Measurements from ENCODE around the gene ADAM10. TPM values are rescaled to one million over a fixed set of nuclear protein-coding genes. Genes with fewer than 3 reads are reported as not detected.

The ADAM10 gene
- total and polyA plus RNA-seq, 2 of the 4 experiments (the other 2 are of a cell fraction): 110 to 185 TPM

DNA sequence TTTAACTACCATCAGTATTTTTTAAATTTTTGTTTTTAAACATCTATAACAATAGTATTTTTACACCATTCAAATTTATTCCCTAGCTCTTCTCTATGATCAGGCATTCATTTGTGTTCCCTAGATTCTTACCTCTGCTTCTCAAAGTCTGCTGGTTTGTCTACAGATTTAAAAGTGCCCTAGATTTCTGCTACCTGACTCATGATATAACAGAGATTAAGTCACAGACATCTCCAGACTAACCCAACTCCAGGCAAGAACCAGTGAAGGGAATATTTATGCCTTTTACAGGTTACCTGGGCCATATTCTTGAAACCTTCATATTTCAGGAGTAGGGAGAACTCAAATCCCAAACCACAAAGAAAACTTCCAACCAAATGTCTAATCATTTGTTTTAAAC lies 38.8 kb downstream of the ADAM10 start:
- ATAC-seq (ENCODE audit: low read depth) (0 out of 2 replicates have a peak, but pooled peaks have one; percentile 21), DNase-seq (peak; percentile 11)
- no peak overlapping the region for H4K91ac ChIP-seq (ENCODE audit: insufficient read depth, low read depth, low read length)
- H3K56ac ChIP-seq (ENCODE audit: extremely low read depth, insufficient read depth, low read length): no peak overlapping the region
- H2BK20ac ChIP-seq (ENCODE audit: low read depth, low read length): no peak overlapping the region
- no peak overlapping the region for H3K14ac ChIP-seq (replicated peaks; ENCODE audit: low read depth, low read length)
- H3K27me3 ChIP-seq (ENCODE audit: control insufficient read depth, insufficient read depth, low read length): no peaks in the 10 kb centered on the region
- H2BK120ac ChIP-seq (ENCODE audit: low read depth, low read length): no peak overlapping the region
- ChIA-PET CTCF (no interaction called here), POLR2A (ENCODE audit: unreplicated experiment) (no interaction called here)
- peaks cover 19 to 56% of the 10 kb centered on the region in 2 experiments; a peak in 3 of 4 replicates for H3K79me1 ChIP-seq (ENCODE audit: low read depth in 1 of 2, low read length in 2 of 2)
- intact Hi-C loops (cut with micrococcal nuclease) (no loop called here), in situ Hi-C loops (cut with MboI; ENCODE audit: low sequenced_read_pairs) (no loop called here), dilution Hi-C loops (cut with HindIII; ENCODE audit: low sequenced_read_pairs, unreplicated experiment) (no loop called here)
- H3K9ac ChIP-seq (ENCODE audit: low read depth, low read length): no peak overlapping the region
- no peak overlapping the region for H2BK15ac ChIP-seq (ENCODE audit: low read depth, low read length)
- no TSS peak for BruUV-seq (replicated peaks)
- H3K9me3 ChIP-seq (ENCODE audit: control insufficient read depth, insufficient read depth, low read length): no peaks in the 10 kb centered on the region
- no peak overlapping the region for H3K23ac ChIP-seq (ENCODE audit: low read depth, low read length)
- H3K4me3 ChIP-seq (ENCODE audit: insufficient read depth, low read depth, low read length): no peak overlapping the region
- H2BK5ac ChIP-seq (ENCODE audit: low read depth, low read length, poor library complexity, severe bottlenecking): no peak overlapping the region
- H2AK9ac ChIP-seq (replicated peaks; ENCODE audit: low read depth, low read length, poor library complexity): no peak overlapping the region
- no peak overlapping the region for H2AK5ac ChIP-seq (ENCODE audit: low read depth, low read length)
- TF ChIP-seq NFE2L2 (IDR thresholded peaks at IDR 0.05; ENCODE audit: low read depth, low read length) (no peak), POLR2A (IDR thresholded peaks at IDR 0.05; ENCODE audit: low read depth, low read length) (no peak), FOS (IDR thresholded peaks at IDR 0.05; ENCODE audit: low read depth, low read length) (no peak), RAD21 (IDR thresholded peaks at IDR 0.05; ENCODE audit: low read length) (no peak), MXI1 (IDR thresholded peaks at IDR 0.05; ENCODE audit: borderline replicate concordance, low read depth, low read length) (no peak), MAFK (IDR thresholded peaks at IDR 0.05; ENCODE audit: low read depth, low read length) (no peak), SMC3 (IDR thresholded peaks at IDR 0.05; ENCODE audit: low read depth, low read length) (no peak), RFX5 (IDR thresholded peaks at IDR 0.05; ENCODE audit: low read depth, low read length) (no peak)
- TF ChIP-seq, protein P1, sequence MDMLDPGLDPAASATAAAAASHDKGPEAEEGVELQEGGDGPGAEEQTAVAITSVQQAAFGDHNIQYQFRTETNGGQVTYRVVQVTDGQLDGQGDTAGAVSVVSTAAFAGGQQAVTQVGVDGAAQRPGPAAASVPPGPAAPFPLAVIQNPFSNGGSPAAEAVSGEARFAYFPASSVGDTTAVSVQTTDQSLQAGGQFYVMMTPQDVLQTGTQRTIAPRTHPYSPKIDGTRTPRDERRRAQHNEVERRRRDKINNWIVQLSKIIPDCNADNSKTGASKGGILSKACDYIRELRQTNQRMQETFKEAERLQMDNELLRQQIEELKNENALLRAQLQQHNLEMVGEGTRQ (IDR thresholded peaks at IDR 0.05; ENCODE audit: low read depth, low read length): no peak
- H2AFZ ChIP-seq (replicated peaks; ENCODE audit: low read length, poor library complexity): no peak overlapping the region
- no peak overlapping the region for H4K8ac ChIP-seq (ENCODE audit: low read depth in 2 of 2, low read length in 2 of 2)
- H3K4ac ChIP-seq (ENCODE audit: low read depth, low read length): no peak overlapping the region
- no peak overlapping the region for H3K27ac ChIP-seq (ENCODE audit: insufficient read depth, low read length)
- no peak overlapping the region for H3K4me2 ChIP-seq (ENCODE audit: low read depth, low read length)
- H4K20me1 ChIP-seq (ENCODE audit: insufficient read depth, low read length): peaks cover 11% of the 10 kb centered on the region; the same call in 1 of the 2 replicates
- no peak overlapping the region for H4K5ac ChIP-seq (ENCODE audit: low read depth, low read length)
- no peaks in the 10 kb centered on the region for H3K9me1 ChIP-seq (ENCODE audit: insufficient read depth, low read length)
- no peak overlapping the region for H3K18ac ChIP-seq (ENCODE audit: low read depth, low read length)
- no peaks in the 10 kb centered on the region; the same call in 1 of the 2 replicates for H3K4me1 ChIP-seq (ENCODE audit: control insufficient read depth, insufficient read depth, low read length)
- H3K36me3 ChIP-seq (ENCODE audit: control insufficient read depth, insufficient read depth, low read length): peaks cover 10% of the 10 kb centered on the region
